ENCODE results near the gene ITIH2.

The ITIH2 gene

GRCh38 chr10:7717767-7718166 is 14.7 kb downstream of the ITIH2 start:
- POLR2A ChIA-PET, result no interaction called here
- CTCF ChIA-PET, result no interaction called here
- no peak overlapping the region for H3K4me3 ChIP-seq (ENCODE audit: low read depth, low read length)
- no peak for TF ChIP-seq CTCF (IDR thresholded peaks at IDR 0.05; ENCODE audit: insufficient read depth, low read length, missing control alignments)
- no peak for DNase-seq (ENCODE audit: low read depth, low spot score)

- no peak for TF ChIP-seq CTCF (IDR thresholded peaks at IDR 0.05; ENCODE audit: insufficient read depth, low read length, missing control alignments)
- ChIA-PET POLR2A (no interaction called here), CTCF (no interaction called here)
- no peak for DNase-seq (ENCODE audit: low read depth, low spot score)
- H3K4me3 ChIP-seq (ENCODE audit: low read depth, low read length), result no peak overlapping the region
These were observed 15.6 kb downstream of the ITIH2 start for GRCh38 chr10:7718685-7719084.

GRCh38 chr10:7720478-7720877 is 17.4 kb downstream of the ITIH2 start:
- no peak for TF ChIP-seq CTCF (IDR thresholded peaks at IDR 0.05; ENCODE audit: insufficient read depth, low read length, missing control alignments)
- ChIA-PET POLR2A (no interaction called here), CTCF (no interaction called here)
- no peak overlapping the region for H3K4me3 ChIP-seq (ENCODE audit: low read depth, low read length)
- no peak for DNase-seq (ENCODE audit: low read depth, low spot score)

DNA sequence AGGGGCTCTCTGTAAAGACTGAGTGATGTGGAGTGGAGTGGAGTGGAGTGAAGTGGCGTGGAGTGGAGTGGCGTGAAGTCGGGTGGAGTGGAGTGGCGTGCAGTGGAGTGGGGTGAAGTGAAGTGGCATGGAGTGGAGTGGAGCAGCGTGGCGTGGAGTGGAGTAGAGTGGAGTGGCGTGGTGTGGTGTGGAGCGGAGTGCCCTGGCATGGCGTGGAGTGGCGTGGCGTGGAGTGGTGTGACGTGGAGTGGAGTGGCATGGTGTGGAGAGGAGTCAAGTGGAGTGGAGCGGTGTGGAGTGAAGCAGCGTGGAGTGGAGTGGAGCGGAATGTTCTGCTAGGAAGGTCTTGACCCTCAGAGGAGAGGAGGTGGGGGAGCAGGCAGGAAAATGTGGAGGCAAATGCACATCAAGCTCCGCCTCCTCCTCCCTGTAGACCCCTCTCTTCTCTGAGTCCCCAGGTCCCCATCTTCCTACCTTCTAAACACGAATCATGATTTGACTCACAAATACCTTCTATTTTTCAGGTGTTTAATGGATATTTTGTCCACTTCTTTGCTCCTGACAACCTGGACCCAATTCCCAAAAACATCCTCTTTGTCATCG is 19.9 kb downstream of the ITIH2 start:
- POLR2A ChIA-PET, result no interaction called here
- DNase-seq (ENCODE audit: low read depth, low spot score), result no peak
- CTCF ChIA-PET, result no interaction called here
- no peak overlapping the region for H3K4me3 ChIP-seq (ENCODE audit: low read depth, low read length)
- no peak for TF ChIP-seq CTCF (IDR thresholded peaks at IDR 0.05; ENCODE audit: insufficient read depth, low read length, missing control alignments)

DNA sequence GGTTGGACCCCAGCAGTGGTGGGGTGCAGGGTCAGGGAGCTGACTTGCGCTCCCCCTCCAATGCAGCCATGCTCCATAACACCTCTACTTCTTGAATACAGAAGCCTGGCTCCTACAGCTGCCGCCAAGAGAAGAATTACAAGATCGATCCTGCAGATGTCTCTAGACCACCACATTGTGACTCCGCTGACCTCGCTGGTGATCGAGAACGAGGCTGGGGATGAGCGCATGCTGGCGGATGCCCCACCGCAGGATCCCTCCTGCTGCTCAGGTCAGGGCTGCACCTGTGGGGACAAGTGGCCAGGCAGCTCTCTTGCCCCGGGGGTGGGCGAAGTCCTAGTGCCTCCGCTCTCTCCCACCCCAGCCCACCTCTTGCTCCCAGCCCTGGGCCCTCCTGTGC is 31.7 kb downstream of the ITIH2 start:
- no peak for TF ChIP-seq CTCF (IDR thresholded peaks at IDR 0.05; ENCODE audit: insufficient read depth, low read length, missing control alignments)
- POLR2A ChIA-PET, result no interaction called here
- CTCF ChIA-PET, result no interaction called here
- H3K4me3 ChIP-seq (ENCODE audit: low read depth, low read length), result no peak overlapping the region
- no peak for DNase-seq (ENCODE audit: low read depth, low spot score)

DNA sequence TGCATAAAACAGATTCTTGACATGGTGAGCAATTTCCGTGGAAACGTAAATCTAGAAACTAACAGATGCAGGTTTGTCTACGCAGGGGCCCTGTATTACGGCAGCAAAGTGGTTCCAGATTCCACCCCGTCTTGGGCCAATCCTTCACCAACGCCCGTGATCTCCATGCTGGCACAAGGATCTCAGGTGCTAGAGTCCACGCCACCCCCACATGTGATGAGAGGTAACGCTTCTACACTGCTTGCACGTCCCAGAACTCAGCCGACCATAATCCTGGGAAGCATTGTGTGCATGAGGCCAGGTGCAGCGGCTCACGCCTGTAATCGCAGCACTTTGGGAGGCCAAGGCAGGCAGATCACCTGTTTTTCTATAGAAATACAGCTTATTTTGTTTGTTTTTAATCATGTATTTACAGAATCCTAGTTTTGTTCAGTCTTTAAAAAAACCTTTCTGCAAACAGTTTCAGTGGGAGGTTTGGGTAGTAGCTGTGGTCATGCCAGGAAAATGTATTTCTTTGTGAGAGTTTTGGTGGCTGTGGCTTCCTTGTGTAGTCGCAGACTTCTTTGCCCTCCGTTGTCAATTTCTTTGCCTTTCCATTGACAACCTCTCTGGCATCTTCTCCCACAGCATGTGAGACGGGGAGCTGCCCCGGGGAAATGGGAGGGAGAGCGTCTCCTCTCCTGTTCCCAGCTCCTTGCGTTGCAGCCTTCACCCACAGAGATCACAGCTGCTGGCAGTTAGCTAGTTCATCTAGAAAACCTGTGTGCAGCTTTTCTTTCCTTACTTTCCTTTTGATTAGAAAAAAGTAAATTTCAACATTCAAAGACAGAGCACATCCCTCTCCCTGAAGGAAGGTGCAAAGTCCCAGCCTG is 35.7 kb downstream of the ITIH2 start:
- no peak for TF ChIP-seq CTCF (IDR thresholded peaks at IDR 0.05; ENCODE audit: insufficient read depth, low read length, missing control alignments)
- ChIA-PET CTCF (no interaction called here), POLR2A (no interaction called here)
- H3K4me3 ChIP-seq (ENCODE audit: low read depth, low read length), result no peak overlapping the region
- no peak for DNase-seq (ENCODE audit: low read depth, low spot score)

All from AG04449 (cell line).